Vagina (tissue), 2 donors: Measurements from ENCODE around the gene RBKS. TPM values are rescaled to one million over a fixed set of nuclear protein-coding genes. Genes with fewer than 3 reads are reported as not detected.
"Not testable (repeated sequence)": the region's sequence is repeated elsewhere in the genome, so short reads cannot be mapped to it uniquely, and the experiment has no call there.

Experiments
- DNase-seq, 2 donors: peaks; one replicate each; pipeline ENCODE4 v3.0.0-alpha.2; 2017; ENCODE audit errors: extremely low spot score in 2 of 2
- H3K27ac ChIP-seq: fragments of 200-600 bp; sonication (generic); one replicate; pipeline ENCODE4 v1.5.1; 2019
- H3K27me3 ChIP-seq: fragments of 200-600 bp; sonication (generic); one replicate; pipeline ENCODE4 v1.5.1; 2019
- H3K36me3 ChIP-seq, 2 donors: fragments of 200-600 bp; sonication (generic); one replicate each; pipeline ENCODE4 v1.5.1; 2017 to 2019
- H3K4me1 ChIP-seq: fragments of 200-600 bp; sonication (generic); one replicate; pipeline ENCODE4 v1.5.1; 2019
- H3K4me3 ChIP-seq, 2 donors: fragments of 200-600 bp; sonication (generic); 1 replicate in 1 of 2; 2 replicates in 1 of 2; pipeline ENCODE4 v1.5.1; 2016 to 2019
- H3K9me3 ChIP-seq: fragments of 200-600 bp; sonication (generic); one replicate; pipeline ENCODE4 v1.5.1; 2019
- POLR2A ChIP-seq, 2 donors: fragments of 450-650 bp; IDR thresholded peaks; one replicate each; pipeline ENCODE4 v1.6.1; 2017; ENCODE audit warnings: antibody characterized with exemption in 2 of 2, mild to moderate bottlenecking in 2 of 2, moderate library complexity in 2 of 2
- POLR2AphosphoS5 ChIP-seq, 2 donors: sonication (generic); formaldehyde crosslinking; IDR thresholded peaks; one replicate each; pipeline ENCODE4 v1.9.0; 2017; ENCODE audit warnings: antibody characterized with exemption in 2 of 2, mild to moderate bottlenecking in 2 of 2, low read depth in 1 of 2; ENCODE audit not compliant: insufficient read depth in 1 of 2
- intact Hi-C: fragments of 100-400 bp; cut with DNase I; formaldehyde crosslinking; loops from one replicate; pipeline ENCODE4 v1.15.1; 2023
- total RNA-seq: library from RNA; depleted of rRNA; stranded (reverse); fragments of >200 nt; gene quantifications from one replicate; pipeline ENCODE4 v1.2.3, GENCODE V29; 2016
- TF ChIP-seq, protein P1 (sequence below), 3 experiments: fragments of 450-650 bp in 2 of 3; fragments of 200-600 bp in 1 of 3; sonication (generic) in 1 of 3; IDR thresholded peaks; one replicate each; pipeline ENCODE4 v1.5.1; 2017 to 2019; ENCODE audit warnings: antibody characterized with exemption in 3 of 3, mild to moderate bottlenecking in 2 of 3, moderate library complexity in 2 of 3

Gene RBKS
- total RNA-seq, 1 donor from 2014 or later = 2.2 TPM

- Histone ChIP-seq H3K9me3 (no peaks in the 10 kb centered on the region), H3K27ac (no peak overlapping the region), H3K36me3 (no peaks in the 10 kb centered on the region), H3K27me3 (no peaks in the 10 kb centered on the region), H3K4me3 (no peak overlapping the region), H3K4me1 (no peaks in the 10 kb centered on the region)
- no peak for DNase-seq
- intact Hi-C loops = no loop called here
- TF ChIP-seq, protein P1, sequence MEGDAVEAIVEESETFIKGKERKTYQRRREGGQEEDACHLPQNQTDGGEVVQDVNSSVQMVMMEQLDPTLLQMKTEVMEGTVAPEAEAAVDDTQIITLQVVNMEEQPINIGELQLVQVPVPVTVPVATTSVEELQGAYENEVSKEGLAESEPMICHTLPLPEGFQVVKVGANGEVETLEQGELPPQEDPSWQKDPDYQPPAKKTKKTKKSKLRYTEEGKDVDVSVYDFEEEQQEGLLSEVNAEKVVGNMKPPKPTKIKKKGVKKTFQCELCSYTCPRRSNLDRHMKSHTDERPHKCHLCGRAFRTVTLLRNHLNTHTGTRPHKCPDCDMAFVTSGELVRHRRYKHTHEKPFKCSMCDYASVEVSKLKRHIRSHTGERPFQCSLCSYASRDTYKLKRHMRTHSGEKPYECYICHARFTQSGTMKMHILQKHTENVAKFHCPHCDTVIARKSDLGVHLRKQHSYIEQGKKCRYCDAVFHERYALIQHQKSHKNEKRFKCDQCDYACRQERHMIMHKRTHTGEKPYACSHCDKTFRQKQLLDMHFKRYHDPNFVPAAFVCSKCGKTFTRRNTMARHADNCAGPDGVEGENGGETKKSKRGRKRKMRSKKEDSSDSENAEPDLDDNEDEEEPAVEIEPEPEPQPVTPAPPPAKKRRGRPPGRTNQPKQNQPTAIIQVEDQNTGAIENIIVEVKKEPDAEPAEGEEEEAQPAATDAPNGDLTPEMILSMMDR (IDR thresholded peaks at IDR 0.05) = no peak
- TF ChIP-seq POLR2A (IDR thresholded peaks at IDR 0.05) = no peak
- no peak for TF ChIP-seq POLR2AphosphoS5 (IDR thresholded peaks at IDR 0.05; ENCODE audit: insufficient read depth in 1 of 2, low read depth in 1 of 2)
Measured at GRCh38 chr2:27873091-27873490, 17.1 kb downstream of the RBKS start.

GRCh38 chr2:27871802-27872201 is 18.4 kb downstream of the RBKS start:
- H3K4me3 ChIP-seq = no peak overlapping the region
- no peaks in the 10 kb centered on the region for H3K9me3 ChIP-seq
- TF ChIP-seq, protein P1 (IDR thresholded peaks at IDR 0.05) = no peak
- no peak for TF ChIP-seq POLR2A (IDR thresholded peaks at IDR 0.05)
- no peak for TF ChIP-seq POLR2AphosphoS5 (IDR thresholded peaks at IDR 0.05; ENCODE audit: insufficient read depth in 1 of 2, low read depth in 1 of 2)
- no peaks in the 10 kb centered on the region for H3K36me3 ChIP-seq
- no peak overlapping the region for H3K27ac ChIP-seq
- no peaks in the 10 kb centered on the region for H3K27me3 ChIP-seq
- H3K4me1 ChIP-seq = no peaks in the 10 kb centered on the region
- DNase-seq = no peak
- intact Hi-C loops = no loop called here

GRCh38 chr2:27870724-27871123 is 19.5 kb downstream of the RBKS start:
- H3K36me3 ChIP-seq = no peaks in the 10 kb centered on the region
- no peaks in the 10 kb centered on the region for H3K27me3 ChIP-seq
- no peak overlapping the region for H3K27ac ChIP-seq
- DNase-seq = no peak
- no peaks in the 10 kb centered on the region for H3K4me1 ChIP-seq
- TF ChIP-seq, protein P1 (IDR thresholded peaks at IDR 0.05) = no peak
- no peak for TF ChIP-seq POLR2AphosphoS5 (IDR thresholded peaks at IDR 0.05; ENCODE audit: insufficient read depth in 1 of 2, low read depth in 1 of 2)
- no peak for TF ChIP-seq POLR2A (IDR thresholded peaks at IDR 0.05)
- H3K9me3 ChIP-seq = no peaks in the 10 kb centered on the region
- no peak overlapping the region for H3K4me3 ChIP-seq
- intact Hi-C loops = no loop called here

GRCh38 chr2:27869763-27870162 is 20.4 kb downstream of the RBKS start:
- DNase-seq = no peak
- TF ChIP-seq, protein P1 (IDR thresholded peaks at IDR 0.05) = no peak
- TF ChIP-seq POLR2A (IDR thresholded peaks at IDR 0.05) = no peak
- TF ChIP-seq POLR2AphosphoS5 (IDR thresholded peaks at IDR 0.05; ENCODE audit: insufficient read depth in 1 of 2, low read depth in 1 of 2) = no peak
- H3K27ac ChIP-seq = no peak overlapping the region
- H3K9me3 ChIP-seq = no peaks in the 10 kb centered on the region
- H3K36me3 ChIP-seq = no peaks in the 10 kb centered on the region
- no peaks in the 10 kb centered on the region for H3K4me1 ChIP-seq
- no peaks in the 10 kb centered on the region for H3K27me3 ChIP-seq
- intact Hi-C loops = no loop called here
- no peak overlapping the region for H3K4me3 ChIP-seq

DNA sequence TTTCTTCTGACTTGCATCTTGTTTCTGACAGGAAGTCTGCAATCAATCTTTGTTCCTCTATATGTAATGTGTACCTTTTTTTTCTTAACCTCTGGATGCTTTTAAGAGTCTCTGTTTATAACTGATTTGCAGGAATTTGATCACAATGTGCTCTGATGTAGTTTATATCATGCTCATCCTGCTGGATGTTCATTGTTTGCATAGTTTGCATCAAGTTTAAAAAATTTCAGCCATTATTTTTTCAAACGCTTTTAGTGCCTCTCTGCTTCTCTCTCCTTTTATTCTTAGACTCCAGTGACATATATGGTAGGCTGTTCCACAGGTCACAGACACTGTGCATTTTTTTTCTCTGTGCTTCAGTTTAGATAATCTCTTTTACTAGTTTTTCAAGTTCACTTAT is 23.9 kb downstream of the RBKS start:
- no peak for DNase-seq
- no peaks in the 10 kb centered on the region for H3K27me3 ChIP-seq
- H3K36me3 ChIP-seq = no peaks in the 10 kb centered on the region
- no peak overlapping the region for H3K27ac ChIP-seq
- H3K4me3 ChIP-seq = no peak overlapping the region
- intact Hi-C loops = no loop called here
- H3K4me1 ChIP-seq = no peaks in the 10 kb centered on the region
- H3K9me3 ChIP-seq = no peaks in the 10 kb centered on the region
- TF ChIP-seq, protein P1 (IDR thresholded peaks at IDR 0.05) = no peak
- no peak for TF ChIP-seq POLR2AphosphoS5 (IDR thresholded peaks at IDR 0.05; ENCODE audit: insufficient read depth in 1 of 2, low read depth in 1 of 2)
- no peak for TF ChIP-seq POLR2A (IDR thresholded peaks at IDR 0.05)

GRCh38 chr2:27863955-27864354 is 26.2 kb downstream of the RBKS start:
- H3K27ac ChIP-seq, DNase-seq, intact Hi-C loops, H3K36me3 ChIP-seq, H3K27me3 ChIP-seq, H3K4me3 ChIP-seq, H3K9me3 ChIP-seq, H3K4me1 ChIP-seq: not testable (repeated sequence)
